ENCODE measurements around the gene PIGL. TPM values are rescaled to one million over a fixed set of nuclear protein-coding genes. Genes with fewer than 3 reads are reported as not detected.

Gene PIGL
- total and polyA plus RNA-seq, 2 experiments from 2014 or later = 32.9 to 47.3 TPM

GRCh38 chr17:16255481-16255921 is 38.5 kb downstream of the PIGL start:
- Histone ChIP-seq H3K4me1 (ENCODE audit: insufficient read depth) (peaks cover 9% of the 10 kb centered on the region), H3F3A (replicated peaks; ENCODE audit: low read depth) (no peaks in the 10 kb centered on the region), H3K27ac (ENCODE audit: low read depth) (peak overlapping the region; percentile 15), H3K27me3 (ENCODE audit: insufficient read depth) (no peaks in the 10 kb centered on the region), H3K4me3 (peak overlapping the region; percentile 1; the same call in 1 of the 2 replicates), H3K36me3 (ENCODE audit: insufficient read depth) (no peaks in the 10 kb centered on the region), H3K9me2 (ENCODE audit: insufficient read depth) (no peaks in the 10 kb centered on the region), H4K20me1 (replicated peaks; ENCODE audit: insufficient read depth) (peaks cover 6% of the 10 kb centered on the region; the same call in 1 of the 2 replicates), H3K79me2 (replicated peaks; ENCODE audit: insufficient read depth) (no peaks in the 10 kb centered on the region), H2AFZ (no peak overlapping the region), H3K4me2 (no peak overlapping the region)
- no peak for TF ChIP-seq ZNF114 (CRISPR knock-in tag; IDR thresholded peaks at IDR 0.05)
- TF ChIP-seq STAT1 (IDR thresholded peaks at IDR 0.05; ENCODE audit: unreplicated experiment) = no peak
- no peak for TF ChIP-seq CTCF (conservative IDR thresholded peaks at IDR 0.05; ENCODE audit: low read depth in 2 of 2)
- TF ChIP-seq ETS1 (IDR thresholded peaks at IDR 0.05) = no peak
- TF ChIP-seq NANOG (IDR thresholded peaks at IDR 0.05; ENCODE audit: borderline replicate concordance) = no peak
- no peak for TF ChIP-seq REST (IDR thresholded peaks at IDR 0.05; ENCODE audit: unreplicated experiment)
- no peak for TF ChIP-seq EZH2phosphoT487 (IDR thresholded peaks at IDR 0.05; ENCODE audit: unreplicated experiment)
- peaks cover 20% of the 10 kb centered on the region for H3K36me3 Mint-ChIP-seq (ENCODE audit: low read depth)
- peak overlapping the region; percentile 79 for H3K27ac Mint-ChIP-seq
- peaks cover 3% of the 10 kb centered on the region for H3K27me3 Mint-ChIP-seq (ENCODE audit: insufficient read depth, low read depth, poor library complexity)
- DNase-seq (ENCODE audit: low spot score) (peak; percentile 42), ATAC-seq (peak; percentile 96)
- H3K4me3 Mint-ChIP-seq = no peak overlapping the region
- peaks cover 6% of the 10 kb centered on the region; the same call in 2 of the 3 replicates for H3K9me3 Mint-ChIP-seq
- peaks cover 13% of the 10 kb centered on the region for H3K4me1 Mint-ChIP-seq

- ATAC-seq (no peak), DNase-seq (ENCODE audit: low spot score) (no peak)
- Histone ChIP-seq H4K20me1 (replicated peaks; ENCODE audit: insufficient read depth) (0 out of 2 replicates have a peak, but pooled peaks cover 6% of the 10 kb centered on the region), H3K9me2 (ENCODE audit: insufficient read depth) (no peaks in the 10 kb centered on the region), H2AFZ (no peak overlapping the region), H3K27ac (ENCODE audit: low read depth) (no peak overlapping the region), H3F3A (replicated peaks; ENCODE audit: low read depth) (no peaks in the 10 kb centered on the region), H3K4me1 (ENCODE audit: insufficient read depth) (peaks cover 9% of the 10 kb centered on the region), H3K4me3 (no peak overlapping the region), H3K4me2 (no peak overlapping the region), H3K27me3 (ENCODE audit: insufficient read depth) (no peaks in the 10 kb centered on the region), H3K36me3 (ENCODE audit: insufficient read depth) (no peaks in the 10 kb centered on the region), H3K79me2 (replicated peaks; ENCODE audit: insufficient read depth) (no peaks in the 10 kb centered on the region)
- TF ChIP-seq ZNF331 (CRISPR knock-in tag; IDR thresholded peaks at IDR 0.05; ENCODE audit: low read depth) (no peak), CREB1 (CRISPR knock-in tag; IDR thresholded peaks at IDR 0.05; ENCODE audit: low read depth) (no peak), EZH2phosphoT487 (IDR thresholded peaks at IDR 0.05; ENCODE audit: unreplicated experiment) (no peak), REST (IDR thresholded peaks at IDR 0.05; ENCODE audit: unreplicated experiment) (no peak), POLR2AphosphoS5 (IDR thresholded peaks at IDR 0.05; ENCODE audit: low read depth) (no peak), CTCF (conservative IDR thresholded peaks at IDR 0.05; ENCODE audit: low read depth in 2 of 2) (no peak), NANOG (IDR thresholded peaks at IDR 0.05; ENCODE audit: borderline replicate concordance) (no peak), EZH2 (IDR thresholded peaks at IDR 0.05; ENCODE audit: low read depth, unreplicated experiment) (no peak)
- H3K27me3 Mint-ChIP-seq (ENCODE audit: insufficient read depth, low read depth, poor library complexity) = peaks cover 3% of the 10 kb centered on the region
- H3K36me3 Mint-ChIP-seq (ENCODE audit: low read depth) = peaks cover 26% of the 10 kb centered on the region
- H3K9me3 Mint-ChIP-seq = peaks cover 6% of the 10 kb centered on the region
- no peak overlapping the region for H3K4me3 Mint-ChIP-seq
- H3K27ac Mint-ChIP-seq = no peak overlapping the region
- peaks cover 13% of the 10 kb centered on the region for H3K4me1 Mint-ChIP-seq
Measured at GRCh38 chr17:16258901-16259300, 41.9 kb downstream of the PIGL start.
